ENCODE measurements around the gene ADAMTS13.

ADAMTS13 gene

DNA sequence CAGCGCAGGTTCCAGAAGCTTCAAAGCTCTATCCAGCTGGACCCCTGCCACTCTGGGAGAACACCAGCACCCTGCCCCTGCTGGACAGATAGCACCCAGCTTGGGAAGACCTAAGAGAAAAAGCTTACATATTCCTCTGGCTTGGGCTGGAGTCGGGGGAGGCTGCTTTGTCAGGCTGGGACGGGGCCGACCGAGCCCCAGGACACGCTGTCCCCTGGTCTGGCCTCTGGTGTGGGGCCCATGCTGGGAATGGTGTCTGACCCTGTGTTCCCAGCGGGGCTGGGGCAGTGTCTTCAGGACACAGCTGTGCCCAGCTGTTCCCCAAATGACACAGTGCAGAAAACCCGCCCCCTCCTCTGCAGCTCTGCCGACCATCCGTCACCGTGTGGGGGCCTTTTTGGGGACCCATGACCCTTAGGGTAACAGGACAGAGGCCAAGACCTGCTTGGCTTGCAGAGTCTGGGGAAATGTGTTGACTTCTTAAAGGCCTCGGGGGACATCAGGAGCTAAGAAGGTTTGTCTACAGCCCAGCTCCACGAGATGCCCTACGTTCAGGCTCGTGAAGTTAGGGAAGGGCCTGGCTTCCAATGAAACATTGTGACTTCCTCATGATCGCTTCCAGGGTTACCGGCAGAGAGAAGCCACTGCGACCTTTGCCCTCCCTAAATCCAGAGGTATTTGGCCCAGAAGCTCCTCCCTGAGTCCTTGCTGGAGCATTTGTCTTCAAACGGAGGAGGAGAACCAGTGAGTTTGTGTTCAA is 77.1 kb downstream of the ADAMTS13 start:
- H3K4me1 Mint-ChIP-seq (ENCODE audit: low read depth): no peaks in the 10 kb centered on the region
- H3K27ac Mint-ChIP-seq: no peak overlapping the region
- peaks cover 12% of the 10 kb centered on the region for H3K27me3 Mint-ChIP-seq
- H3K9me3 Mint-ChIP-seq: peaks cover 16% of the 10 kb centered on the region
- no peaks in the 10 kb centered on the region for H3K36me3 Mint-ChIP-seq (ENCODE audit: low read depth)
- no peak for DNase-seq
- no peak overlapping the region for H3K4me3 Mint-ChIP-seq

- DNase-seq: no peak
- Mint-ChIP-seq H3K27ac (no peak overlapping the region), H3K36me3 (ENCODE audit: low read depth) (no peaks in the 10 kb centered on the region), H3K9me3 (peaks cover 16% of the 10 kb centered on the region), H3K4me1 (ENCODE audit: low read depth) (no peaks in the 10 kb centered on the region), H3K27me3 (peaks cover 12% of the 10 kb centered on the region), H3K4me3 (no peak overlapping the region)
Observed at GRCh38 chr9:133499892-133500270, 77.7 kb downstream of the ADAMTS13 start.

GRCh38 chr9:133502112-133502511 is 79.9 kb downstream of the ADAMTS13 start:
- no peak for DNase-seq
- Mint-ChIP-seq H3K4me1 (ENCODE audit: low read depth) (no peaks in the 10 kb centered on the region), H3K9me3 (peaks cover 16% of the 10 kb centered on the region), H3K27me3 (peaks cover 12% of the 10 kb centered on the region), H3K36me3 (ENCODE audit: low read depth) (no peaks in the 10 kb centered on the region), H3K27ac (no peak overlapping the region), H3K4me3 (no peak overlapping the region)

DNA sequence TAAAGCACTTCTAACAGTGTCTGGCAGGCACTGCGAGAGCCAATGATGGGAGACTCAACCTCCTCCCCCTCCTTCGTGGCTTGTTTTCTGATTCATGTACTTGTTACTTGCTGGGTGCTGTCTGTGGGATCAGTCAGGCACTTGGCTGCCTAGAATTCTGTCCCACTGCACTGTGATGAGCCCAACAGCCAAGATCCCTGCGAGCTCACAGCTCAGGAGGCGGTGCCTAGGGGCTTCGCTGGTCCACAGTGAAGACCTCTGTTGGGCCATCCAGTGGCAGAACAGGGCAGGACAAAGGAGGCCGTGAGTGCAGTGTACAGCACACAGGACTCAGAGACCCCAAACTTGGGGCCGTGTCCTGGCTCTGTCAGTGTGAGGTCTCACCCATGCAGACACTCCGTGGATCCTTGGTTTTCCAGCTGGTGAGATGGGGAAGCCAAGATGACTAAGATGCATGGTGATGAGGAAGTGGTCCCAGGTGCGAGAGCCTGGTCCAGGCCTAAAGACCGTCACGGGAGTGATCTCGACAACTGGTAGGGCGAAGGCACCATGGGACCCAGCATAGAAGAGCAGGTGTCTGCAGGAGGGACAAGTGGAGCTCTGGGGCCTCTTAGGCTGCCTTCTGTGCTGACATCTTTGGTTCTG is 83.1 kb downstream of the ADAMTS13 start:
- DNase-seq: no peak
- H3K4me3 Mint-ChIP-seq: no peak overlapping the region
- H3K4me1 Mint-ChIP-seq (ENCODE audit: low read depth): peaks cover 18% of the 10 kb centered on the region
- H3K27me3 Mint-ChIP-seq: peaks cover 4% of the 10 kb centered on the region
- peaks cover 16% of the 10 kb centered on the region for H3K9me3 Mint-ChIP-seq
- H3K36me3 Mint-ChIP-seq (ENCODE audit: low read depth): no peaks in the 10 kb centered on the region
- no peak overlapping the region for H3K27ac Mint-ChIP-seq

DNA sequence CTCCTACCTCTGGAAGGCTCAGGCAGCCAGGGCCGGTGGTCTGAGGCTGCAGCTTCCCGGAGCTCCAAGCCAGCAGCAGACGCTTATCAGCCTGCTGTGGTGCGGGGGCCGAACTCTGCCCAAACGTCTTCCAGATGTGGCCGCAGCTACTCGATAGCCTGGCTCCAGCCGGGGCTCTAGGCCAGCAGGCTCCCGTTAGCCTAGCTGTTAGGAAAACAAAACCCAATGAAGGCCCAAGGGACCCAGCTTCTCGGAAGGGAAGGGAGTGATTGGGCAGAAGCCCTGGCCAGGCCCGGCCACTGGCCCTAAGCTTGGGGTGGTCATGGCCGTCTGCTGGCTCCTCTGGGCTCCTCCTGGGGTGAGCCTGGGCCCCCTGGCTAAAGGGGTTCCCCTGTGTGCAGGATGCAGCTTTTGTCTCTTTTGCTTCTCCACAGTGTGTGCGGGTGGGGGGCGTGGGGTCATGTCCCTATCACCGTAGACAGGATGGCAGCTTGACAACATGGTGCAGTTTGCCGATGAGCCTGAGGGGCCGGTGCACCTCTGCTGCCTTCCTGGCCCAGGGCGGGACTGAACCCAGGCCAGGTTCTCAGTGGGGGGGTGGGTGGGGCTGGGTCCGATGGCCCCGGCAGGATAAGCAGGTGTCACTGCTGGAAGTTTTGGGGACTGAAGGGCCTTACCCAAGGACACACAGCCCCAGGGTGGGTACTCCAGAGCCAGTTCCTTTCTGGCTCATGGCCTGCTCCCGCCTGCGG is 83.9 kb downstream of the ADAMTS13 start:
- no peaks in the 10 kb centered on the region for H3K36me3 Mint-ChIP-seq (ENCODE audit: low read depth)
- H3K4me1 Mint-ChIP-seq (ENCODE audit: low read depth): peaks cover 18% of the 10 kb centered on the region
- H3K27me3 Mint-ChIP-seq: peaks cover 2% of the 10 kb centered on the region
- H3K27ac Mint-ChIP-seq: no peak overlapping the region
- H3K9me3 Mint-ChIP-seq: peaks cover 14% of the 10 kb centered on the region
- H3K4me3 Mint-ChIP-seq: no peak overlapping the region
- no peak for DNase-seq

GRCh38 chr9:133506653-133507038 is 84.5 kb downstream of the ADAMTS13 start:
- no peaks in the 10 kb centered on the region for H3K27me3 Mint-ChIP-seq
- H3K36me3 Mint-ChIP-seq (ENCODE audit: low read depth): no peaks in the 10 kb centered on the region
- H3K4me1 Mint-ChIP-seq (ENCODE audit: low read depth): peaks cover 18% of the 10 kb centered on the region
- H3K4me3 Mint-ChIP-seq: no peak overlapping the region
- no peak overlapping the region for H3K27ac Mint-ChIP-seq
- no peak for DNase-seq
- H3K9me3 Mint-ChIP-seq: peaks cover 9% of the 10 kb centered on the region

DNA sequence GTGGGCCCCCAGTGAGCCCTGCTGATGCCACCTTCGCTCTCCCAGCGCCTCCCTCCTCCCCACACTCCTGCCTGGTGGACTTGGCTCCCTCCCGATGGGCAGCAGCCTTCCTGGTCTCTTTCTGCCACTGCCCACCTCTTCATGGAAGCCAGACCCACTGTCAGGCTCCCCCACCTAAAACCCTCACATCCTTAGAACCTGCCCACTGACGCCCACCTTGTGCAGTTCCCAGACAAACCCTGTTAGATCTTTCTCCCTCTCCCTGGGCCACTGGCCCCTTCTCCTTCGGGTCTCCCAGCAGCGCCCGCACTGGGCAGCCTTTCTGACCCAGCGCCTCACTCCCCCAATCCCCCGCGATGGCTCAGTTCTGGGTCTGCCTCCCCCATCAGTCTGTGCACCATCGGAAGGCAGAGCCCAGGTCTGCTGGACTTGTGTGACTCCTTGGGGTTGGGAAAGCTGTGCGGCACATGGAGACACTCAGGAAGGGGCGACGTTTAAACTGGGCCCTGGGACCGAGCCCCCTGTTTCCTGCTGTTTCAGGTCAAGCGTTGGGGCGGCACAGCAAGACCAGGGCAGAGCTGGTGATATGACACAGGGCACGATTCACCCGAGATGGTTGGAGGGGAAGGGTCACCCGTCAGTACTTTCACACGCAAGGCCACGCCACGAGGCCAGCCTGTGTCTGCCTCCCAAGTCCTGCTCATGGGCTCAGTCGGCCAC is 85.2 kb downstream of the ADAMTS13 start:
- Mint-ChIP-seq H3K27ac (no peak overlapping the region), H3K9me3 (peaks cover 3% of the 10 kb centered on the region), H3K4me1 (ENCODE audit: low read depth) (peaks cover 18% of the 10 kb centered on the region), H3K4me3 (no peak overlapping the region), H3K36me3 (ENCODE audit: low read depth) (no peaks in the 10 kb centered on the region), H3K27me3 (no peaks in the 10 kb centered on the region)
- DNase-seq: no peak

DNA sequence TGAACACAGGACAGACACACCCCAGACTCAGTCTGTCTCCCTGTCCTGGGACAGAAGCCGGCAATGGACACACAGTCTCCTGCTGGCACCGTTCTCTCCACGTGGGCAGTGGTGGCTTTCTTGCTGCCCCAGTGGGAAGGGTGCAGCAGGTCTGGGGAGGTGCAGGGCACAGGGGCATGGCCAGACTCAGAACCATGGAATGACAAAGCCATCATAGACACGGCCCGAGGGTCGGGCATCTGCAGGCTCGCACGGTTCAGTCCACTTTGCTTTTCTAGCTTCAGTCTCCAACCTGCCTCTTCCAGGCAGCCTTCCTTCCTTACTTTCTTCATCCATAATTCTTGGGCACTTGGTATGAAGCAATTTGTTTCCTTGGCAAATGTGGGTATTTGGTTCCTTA is 85.9 kb downstream of the ADAMTS13 start:
- H3K27me3 Mint-ChIP-seq: no peaks in the 10 kb centered on the region
- no peaks in the 10 kb centered on the region for H3K36me3 Mint-ChIP-seq (ENCODE audit: low read depth)
- H3K4me1 Mint-ChIP-seq (ENCODE audit: low read depth): peaks cover 18% of the 10 kb centered on the region
- H3K9me3 Mint-ChIP-seq: no peaks in the 10 kb centered on the region
- H3K27ac Mint-ChIP-seq: no peak overlapping the region
- no peak for DNase-seq
- no peak overlapping the region for H3K4me3 Mint-ChIP-seq

Data from activated T-cell treated with anti-CD3 and anti-CD28 coated beads, Interleukin-2, amount 50 U/mL, for 24 hours (primary cell).